Sigmoid colon (tissue), 7 donors: ENCODE data around the gene C3orf38. TPM values are rescaled to one million over a fixed set of nuclear protein-coding genes. Genes with fewer than 3 reads are reported as not detected.

Experiments used
- DNase-seq: peaks from one replicate; pipeline ENCODE4 v3.0.0-alpha.2; 2019
- H3K27ac ChIP-seq, 4 donors: fragments of 200-600 bp; sonication (generic); one replicate each; pipeline ENCODE4 v1.5.1; 2016 to 2019; ENCODE audit warnings: mild to moderate bottlenecking in 1 of 4
- H3K27me3 ChIP-seq, 3 donors: fragments of 200-600 bp; sonication (generic); one replicate each; pipeline ENCODE4 v1.5.1; 2019; ENCODE audit warnings: mild to moderate bottlenecking in 1 of 3
- H3K36me3 ChIP-seq, 4 donors: fragments of 200-600 bp; sonication (generic); one replicate each; pipeline ENCODE4 v1.5.1; 2016 to 2019
- H3K4me1 ChIP-seq, 4 donors: fragments of 200-600 bp; sonication (generic); one replicate each; pipeline ENCODE4 v1.5.1; 2017 to 2019
- H3K4me3 ChIP-seq, 4 donors: fragments of 200-600 bp; sonication (generic); one replicate each; pipeline ENCODE4 v1.5.1; 2017 to 2019; ENCODE audit warnings: mild to moderate bottlenecking in 2 of 4, moderate library complexity in 1 of 4
- H3K9me3 ChIP-seq, 4 donors: fragments of 200-600 bp in 3 of 4; sonication (generic) in 3 of 4; one replicate each; pipeline versions ENCODE4 v1.5.1 to v1.6.1; 2013 to 2019
- CTCF ChIP-seq, 4 experiments: fragments of 450-650 bp in 3 of 4; fragments of 200-600 bp in 1 of 4; IDR thresholded peaks; one replicate each; pipeline ENCODE4 v1.5.1; 2016 to 2019; ENCODE audit warnings: antibody characterized with exemption in 4 of 4, mild to moderate bottlenecking in 3 of 4, moderate library complexity in 2 of 4
- EP300 ChIP-seq, 4 donors: sonication (generic); formaldehyde crosslinking; IDR thresholded peaks; one replicate each; pipeline ENCODE4 v1.6.1; 2017; ENCODE audit warnings: antibody characterized with exemption in 4 of 4
- POLR2A ChIP-seq, 2 donors: fragments of 450-650 bp; IDR thresholded peaks; one replicate each; pipeline ENCODE4 v1.6.1; 2016; ENCODE audit warnings: antibody characterized with exemption in 2 of 2, mild to moderate bottlenecking in 2 of 2, moderate library complexity in 2 of 2
- POLR2AphosphoS5 ChIP-seq, 4 donors: sonication (generic); formaldehyde crosslinking; IDR thresholded peaks; one replicate each; pipeline ENCODE4 v1.6.1; 2017; ENCODE audit warnings: antibody characterized with exemption in 4 of 4
- WGBS, 2 donors: extraction: QIAGEN DNeasy Blood & Tissue Kit; methylation state at CpG; one replicate each; pipeline ENCODE4 v1.1.7; 2013; 5-methylcytosine and 5-hydroxymethylcytosine counted together
- intact Hi-C: fragments of 100-400 bp; cut with DNase I; formaldehyde crosslinking; loops from one replicate; pipeline ENCODE4 v1.15.1; 2023
- polyA plus RNA-seq, 3 donors: library from polyadenylated mRNA; stranded (reverse); fragments of 200-250 nt; gene quantifications; one replicate each; pipeline ENCODE4 v1.2.3, GENCODE V29; 2013
- total RNA-seq, 4 donors: library from RNA; depleted of rRNA; stranded (reverse); fragments of >200 nt; gene quantifications; one replicate each; pipeline ENCODE4 v1.1.0, GENCODE V29; 2016
- donor health status: healthy with polysubstance abuse.
- donor health status: Bipolar disorder and iron deficiency.
- donor health status: healthy.

The C3orf38 gene
- total and polyA plus RNA-seq, 7 donors = 9.1 to 19.3 (median 16.9) TPM

GRCh38 chr3:88150371-88150770 is 612 bp downstream of the C3orf38 start:
- Histone ChIP-seq H3K27me3 (no peaks in the 10 kb centered on the region), H3K36me3 (peaks cover 0 to 24% (median 8%) of the 10 kb centered on the region in 4 donors), H3K27ac (peak overlapping the region; percentile 90 to 96 (median 94)), H3K9me3 (no peaks in the 10 kb centered on the region), H3K4me3 (peak overlapping the region; percentile 74 to 93 (median 90)), H3K4me1 (peaks cover 0 to 32% (median 24%) of the 10 kb centered on the region in 4 donors)
- 0% methylated on average over 8 of the region's 8 CpGs for WGBS, 2 donors
- DNase-seq = no peak
- intact Hi-C loops = no loop called here
- no peak for TF ChIP-seq POLR2AphosphoS5 (IDR thresholded peaks at IDR 0.05)
- no peak for TF ChIP-seq EP300 (IDR thresholded peaks at IDR 0.05)
- TF ChIP-seq CTCF (IDR thresholded peaks at IDR 0.05) = no peak
- no peak for TF ChIP-seq POLR2A (IDR thresholded peaks at IDR 0.05)

GRCh38 chr3:88150806-88151205 is 1.0 kb downstream of the C3orf38 start:
- peaks cover 0 to 29% (median 10%) of the 10 kb centered on the region in 4 donors for H3K36me3 ChIP-seq
- WGBS, 2 donors = 0 to 1% methylated on average over 6 of the region's 6 CpGs
- peaks cover 0 to 32% (median 24%) of the 10 kb centered on the region in 4 donors for H3K4me1 ChIP-seq
- TF ChIP-seq CTCF (IDR thresholded peaks at IDR 0.05) (no peak), POLR2A (IDR thresholded peaks at IDR 0.05) (no peak), POLR2AphosphoS5 (IDR thresholded peaks at IDR 0.05) (no peak), EP300 (IDR thresholded peaks at IDR 0.05) (no peak)
- peak overlapping the region; percentile 90 to 96 (median 94) for H3K27ac ChIP-seq
- peak overlapping the region; percentile 74 to 93 (median 90) for H3K4me3 ChIP-seq
- no peaks in the 10 kb centered on the region for H3K9me3 ChIP-seq
- no peak for DNase-seq
- H3K27me3 ChIP-seq = no peaks in the 10 kb centered on the region
- intact Hi-C loops = no loop called here

- no peak for DNase-seq
- H3K36me3 ChIP-seq = peaks cover 0 to 34% (median 16%) of the 10 kb centered on the region in 4 donors
- H3K27ac ChIP-seq = peak overlapping the region in 2 of 4 donors; percentile 95 to 96
- no peaks in the 10 kb centered on the region for H3K9me3 ChIP-seq
- intact Hi-C loops = no loop called here
- TF ChIP-seq POLR2AphosphoS5 (IDR thresholded peaks at IDR 0.05) = no peak
- TF ChIP-seq POLR2A (IDR thresholded peaks at IDR 0.05) = no peak
- WGBS, 2 donors = 16 to 25% methylated on average over 4 of the region's 4 CpGs
- H3K27me3 ChIP-seq = no peaks in the 10 kb centered on the region
- peak overlapping the region in 3 of 4 donors; percentile 90 to 93 (median 91) for H3K4me3 ChIP-seq
- H3K4me1 ChIP-seq = peaks cover 0 to 32% (median 25%) of the 10 kb centered on the region in 4 donors
Observed at GRCh38 chr3:88151358-88151757, 1.6 kb downstream of the C3orf38 start.

- intact Hi-C loops = no loop called here
- H3K36me3 ChIP-seq = peaks cover 8 to 49% (median 20%) of the 10 kb centered on the region in 4 donors
- H3K4me1 ChIP-seq = peaks cover 0 to 45% (median 36%) of the 10 kb centered on the region in 4 donors
- no peaks in the 10 kb centered on the region for H3K27me3 ChIP-seq
- H3K9me3 ChIP-seq = no peaks in the 10 kb centered on the region
- no peak for TF ChIP-seq POLR2A (IDR thresholded peaks at IDR 0.05)
- TF ChIP-seq EP300 (IDR thresholded peaks at IDR 0.05) = no peak
- TF ChIP-seq POLR2AphosphoS5 (IDR thresholded peaks at IDR 0.05) = no peak
- no peak for TF ChIP-seq CTCF (IDR thresholded peaks at IDR 0.05)
- no peak overlapping the region for H3K27ac ChIP-seq
- no peak for DNase-seq
- WGBS, 2 donors = 55 to 86% methylated on average over 2 of the region's 2 CpGs
- no peak overlapping the region for H3K4me3 ChIP-seq
Observed at GRCh38 chr3:88152841-88153240, 3.1 kb downstream of the C3orf38 start.

GRCh38 chr3:88166419-88166971 is 16.7 kb downstream of the C3orf38 start:
- Histone ChIP-seq H3K27me3 (no peaks in the 10 kb centered on the region), H3K36me3 (peaks cover 0 to 4% (median 0%) of the 10 kb centered on the region in 4 donors), H3K4me3 (no peak overlapping the region), H3K4me1 (no peaks in the 10 kb centered on the region), H3K9me3 (no peaks in the 10 kb centered on the region), H3K27ac (no peak overlapping the region)
- WGBS, 2 donors = 94 to 98% methylated on average over 2 of the region's 2 CpGs
- TF ChIP-seq CTCF (IDR thresholded peaks at IDR 0.05) = no peak
- TF ChIP-seq POLR2A (IDR thresholded peaks at IDR 0.05) = no peak
- no peak for TF ChIP-seq EP300 (IDR thresholded peaks at IDR 0.05)
- no peak for TF ChIP-seq POLR2AphosphoS5 (IDR thresholded peaks at IDR 0.05)
- intact Hi-C loops = no loop called here
- DNase-seq = no peak
